OCI-LY7 (cell line): ENCODE results near the gene LGALS13. TPM values are rescaled to one million over a fixed set of nuclear protein-coding genes. Genes with fewer than 3 reads are reported as not detected.

Experiments
- BruUV-seq: library from RNA; stranded (reverse); fragments of 400-500 nt; replicated peaks from 2 replicates; lab custom pipeline; 2021; lab: Mats Ljungman, UMichigan
- CTCF ChIA-PET: fragments of 300-600 bp; sonication (Branson Sonifier 250); formaldehyde crosslinking; loops from one replicate; lab custom pipeline; 2022; ENCODE audit warnings: antibody characterized with exemption; ENCODE audit not compliant: unreplicated experiment; lab: Charles Lee
- POLR2A ChIA-PET: fragments of 300-600 bp; sonication (Branson Sonifier 250); formaldehyde crosslinking; loops from one replicate; lab custom pipeline; 2022; ENCODE audit warnings: antibody characterized with exemption; lab: Charles Lee
- DNase-seq: peaks from one replicate; pipeline ENCODE4 v3.0.0-alpha.2; 2015; ENCODE audit warnings: low spot score
- H2AFZ ChIP-seq: fragments of 200-600 bp; sonication (generic), shearing (Covaris generic); 2 replicates; pipeline ENCODE4 v1.6.1; 2014; ENCODE audit warnings: mild to moderate bottlenecking, antibody characterized with exemption, low read length, moderate library complexity
- H3K27ac ChIP-seq: fragments of 200-600 bp; sonication (generic); 2 replicates; pipeline ENCODE4 v1.5.1; 2014; ENCODE audit warnings: mixed run types, low read depth, mild to moderate bottlenecking, moderate library complexity, low read length, inconsistent platforms; ENCODE audit not compliant: poor library complexity, severe bottlenecking
- H3K36me3 ChIP-seq: fragments of 200-600 bp; sonication (generic); 2 replicates; pipeline ENCODE4 v1.6.1; 2014; ENCODE audit warnings: mild to moderate bottlenecking, antibody characterized with exemption, low read length, moderate library complexity, mixed read lengths; ENCODE audit not compliant: insufficient read depth
- H3K4me1 ChIP-seq: fragments of 200-600 bp; sonication (generic); 2 replicates; pipeline ENCODE4 v1.5.1; 2014; ENCODE audit warnings: mild to moderate bottlenecking, low read length; ENCODE audit not compliant: insufficient read depth, poor library complexity, severe bottlenecking
- H3K4me2 ChIP-seq: fragments of 200-600 bp; sonication (generic); 2 replicates; pipeline ENCODE4 v1.6.1; 2014; ENCODE audit warnings: mild to moderate bottlenecking, low read length
- H3K4me3 ChIP-seq: fragments of 200-600 bp; sonication (generic); 2 replicates; pipeline ENCODE4 v1.5.1; 2014; ENCODE audit warnings: mild to moderate bottlenecking, low read depth, low read length; ENCODE audit not compliant: poor library complexity, severe bottlenecking
- H3K79me2 ChIP-seq: fragments of 200-600 bp; sonication (generic); 2 replicates; pipeline ENCODE4 v1.6.1; 2016; ENCODE audit warnings: low read depth, mild to moderate bottlenecking, low read length, moderate library complexity, mixed read lengths; ENCODE audit not compliant: insufficient read depth
- H3K9me2 ChIP-seq: fragments of 200-600 bp; sonication (generic); 2 replicates; pipeline ENCODE4 v1.6.1; 2016; ENCODE audit warnings: mild to moderate bottlenecking, low read length, mixed read lengths; ENCODE audit not compliant: insufficient read depth
- H3K9me3 ChIP-seq: fragments of 200-600 bp; sonication (generic); 2 replicates; pipeline ENCODE4 v1.6.1; 2014; ENCODE audit warnings: mild to moderate bottlenecking, mixed run types, low read length, mixed read lengths
- H4K20me1 ChIP-seq: fragments of 200-600 bp; sonication (generic); 2 replicates; pipeline ENCODE4 v1.6.1; 2014; ENCODE audit warnings: mild to moderate bottlenecking, antibody characterized with exemption, low read length, moderate library complexity, mixed read lengths; ENCODE audit not compliant: insufficient read depth
- CTCF ChIP-seq: fragments of 200-600 bp; sonication (generic); conservative IDR thresholded peaks from 2 replicates; pipeline ENCODE4 v1.5.1; 2014; ENCODE audit warnings: mild to moderate bottlenecking, antibody characterized with exemption, low read length, moderate library complexity, mixed read lengths
- EZH2phosphoT487 ChIP-seq: fragments of 200-600 bp; sonication (generic); IDR thresholded peaks from 2 replicates; pipeline ENCODE4 v1.6.1; 2018; ENCODE audit warnings: low read depth, borderline replicate concordance, mild to moderate bottlenecking, mixed run types, antibody characterized with exemption, low read length, moderate library complexity, mixed read lengths
- intact Hi-C: fragments of 100-400 bp; cut with micrococcal nuclease; formaldehyde crosslinking; loops from one replicate; pipeline ENCODE4 v1.10.0; 2022; ENCODE audit not compliant: unreplicated experiment
- total RNA-seq, 2 experiments: library from RNA; depleted of rRNA in 1 of 2; stranded (reverse); fragments of >200 nt in 1 of 2; shearing (Covaris generic) in 1 of 2; gene quantifications; 2 replicates each; pipeline ENCODE4 v1.2.3, GENCODE V29; 2014 to 2022

The LGALS13 gene
- total RNA-seq, 2 experiments from 2014 or later = not detected

- intact Hi-C loops = loop anchor here (10.0 kb wide), 1 partner anchor 207 kb away; no protein-coding TSS in a partner anchor
- DNase-seq = peak; percentile 12
- POLR2A ChIA-PET = no interaction called here
- Histone ChIP-seq H3K36me3 (no peaks in the 10 kb centered on the region), H3K4me1 (peaks cover 8% of the 10 kb centered on the region), H3K9me2 (no peaks in the 10 kb centered on the region), H3K4me3 (peak overlapping the region; percentile 28), H3K79me2 (no peaks in the 10 kb centered on the region), H3K27ac (no peak overlapping the region), H4K20me1 (no peaks in the 10 kb centered on the region), H3K4me2 (peak overlapping the region; percentile 48), H3K9me3 (no peaks in the 10 kb centered on the region), H2AFZ (peak overlapping the region; percentile 38; the same call in 1 of the 2 replicates)
- BruUV-seq = no TSS peak
- TF ChIP-seq EZH2phosphoT487 = no peak
- no peak for TF ChIP-seq CTCF
- CTCF ChIA-PET = no interaction called here
Observed at GRCh38 chr19:39557811-39558623, 44.3 kb upstream of the LGALS13 start.

- peak overlapping the region; percentile 28 for H3K4me3 ChIP-seq
- peak overlapping the region; percentile 38; the same call in 1 of the 2 replicates for H2AFZ ChIP-seq
- no peaks in the 10 kb centered on the region for H4K20me1 ChIP-seq
- ChIA-PET POLR2A (no interaction called here), CTCF (interaction anchor here (0.5 kb wide), 1 partner anchor 16 kb away, joined by 4 read pairs; no protein-coding TSS in a partner anchor)
- intact Hi-C loops = loop anchor here (10.0 kb wide), 1 partner anchor 206 kb away; no protein-coding TSS in a partner anchor
- peaks cover 8% of the 10 kb centered on the region for H3K4me1 ChIP-seq
- H3K36me3 ChIP-seq = no peaks in the 10 kb centered on the region
- no peaks in the 10 kb centered on the region for H3K9me2 ChIP-seq
- no peaks in the 10 kb centered on the region for H3K9me3 ChIP-seq
- TF ChIP-seq CTCF (no peak), EZH2phosphoT487 (no peak)
- no peak overlapping the region for H3K27ac ChIP-seq
- H3K4me2 ChIP-seq = peak overlapping the region; percentile 48
- peak; percentile 15 for DNase-seq
- no TSS peak for BruUV-seq
- no peaks in the 10 kb centered on the region for H3K79me2 ChIP-seq
Observed at GRCh38 chr19:39558624-39559117, 43.7 kb upstream of the LGALS13 start.

GRCh38 chr19:39563408-39563807 is 38.9 kb upstream of the LGALS13 start:
- Histone ChIP-seq H3K27ac (no peak overlapping the region), H3K4me3 (no peak overlapping the region), H3K9me2 (no peaks in the 10 kb centered on the region), H3K36me3 (no peaks in the 10 kb centered on the region), H3K79me2 (no peaks in the 10 kb centered on the region), H3K4me2 (no peak overlapping the region), H4K20me1 (no peaks in the 10 kb centered on the region), H3K9me3 (no peaks in the 10 kb centered on the region), H3K4me1 (peaks cover 2% of the 10 kb centered on the region), H2AFZ (no peak overlapping the region)
- TF ChIP-seq CTCF (no peak), EZH2phosphoT487 (no peak)
- POLR2A ChIA-PET = no interaction called here
- BruUV-seq = no TSS peak
- DNase-seq = no peak
- CTCF ChIA-PET = no interaction called here
- intact Hi-C loops = no loop called here
